Medulla oblongata (tissue), 1 donor: Measurements from ENCODE around the gene SLC26A2.

Experiments
- DNase-seq: peaks from one replicate; pipeline ENCODE4 v3.0.0-alpha.2; 2015; ENCODE audit errors: extremely low spot score

SLC26A2 gene

GRCh38 chr5:149960272-149961185, at the start of gene SLC26A2:
SLC26A2 (plus strand) TSS chr5:149960758; CDS start chr5:149977653, 16,895 bp downstream.
- peak; percentile 99 for DNase-seq

DNA sequence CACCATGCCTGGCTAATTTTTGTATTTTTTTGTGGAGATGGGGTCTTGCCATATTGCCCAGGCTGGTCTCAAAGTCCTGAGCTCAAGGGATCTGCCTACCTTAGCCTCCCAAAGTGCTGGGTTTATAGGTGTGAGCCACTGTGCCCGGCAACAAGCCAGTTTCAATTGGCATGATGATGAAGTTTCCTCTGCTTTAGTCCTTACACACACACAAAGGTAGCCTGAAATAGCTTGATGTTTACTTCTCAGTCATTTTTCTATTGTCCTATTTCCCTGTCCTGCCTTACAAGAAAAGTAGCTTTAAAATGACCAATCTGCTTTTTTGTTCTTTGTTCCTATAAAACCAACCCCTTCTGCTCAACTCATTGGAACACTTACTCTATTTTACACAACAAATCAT, 49.5 kb upstream of the SLC26A2 start:
- DNase-seq, result no peak

- DNase-seq, result no peak
These were observed 48.2 kb upstream of the SLC26A2 start for GRCh38 chr5:149912226-149912871.

DNA sequence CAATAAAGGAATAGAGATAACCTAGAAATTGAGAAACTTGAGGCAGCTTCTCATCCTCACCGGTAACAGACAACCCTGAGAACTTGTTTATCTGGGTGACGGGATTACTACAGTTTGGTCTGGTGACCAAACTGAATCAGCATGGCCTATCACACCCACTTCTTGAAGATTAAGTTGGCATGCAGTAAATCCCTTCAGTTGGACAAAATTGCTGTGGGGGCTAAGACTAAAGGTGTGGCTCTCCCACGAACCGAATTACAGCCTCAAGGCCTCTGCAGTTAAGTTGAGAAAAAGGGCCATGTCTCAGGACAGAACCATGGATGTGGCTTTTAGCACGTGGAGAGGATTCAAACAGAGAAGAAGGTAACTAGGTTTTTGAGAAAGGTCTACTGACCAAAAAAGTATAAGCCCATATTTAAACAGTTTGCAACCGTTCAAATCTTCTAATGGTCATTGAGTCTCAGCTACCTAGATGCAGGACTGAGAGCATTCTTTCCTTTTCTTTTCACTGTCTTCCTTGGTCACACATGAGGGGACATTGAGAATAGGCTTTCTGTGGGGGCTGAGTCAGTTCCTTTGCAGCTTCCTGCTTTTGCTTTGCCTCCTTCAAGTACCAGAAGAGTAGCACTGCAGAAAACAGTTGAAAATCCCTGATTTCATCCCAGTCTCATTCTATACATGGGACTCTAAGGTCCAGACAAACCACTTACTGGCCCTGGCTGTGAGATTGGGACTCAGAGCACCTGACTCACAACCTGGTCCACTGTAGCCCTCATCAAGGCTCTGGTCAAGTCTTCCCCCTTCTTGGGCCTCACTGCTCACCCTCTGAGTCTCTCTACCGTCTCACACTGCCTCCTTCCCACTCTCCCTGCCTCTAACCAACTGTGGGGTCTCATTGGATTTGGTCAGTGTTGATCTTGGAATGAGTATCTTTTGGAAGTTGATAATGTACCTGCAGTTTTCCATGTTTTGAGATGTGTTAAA, 46.8 kb upstream of the SLC26A2 start:
- no peak for DNase-seq

DNA sequence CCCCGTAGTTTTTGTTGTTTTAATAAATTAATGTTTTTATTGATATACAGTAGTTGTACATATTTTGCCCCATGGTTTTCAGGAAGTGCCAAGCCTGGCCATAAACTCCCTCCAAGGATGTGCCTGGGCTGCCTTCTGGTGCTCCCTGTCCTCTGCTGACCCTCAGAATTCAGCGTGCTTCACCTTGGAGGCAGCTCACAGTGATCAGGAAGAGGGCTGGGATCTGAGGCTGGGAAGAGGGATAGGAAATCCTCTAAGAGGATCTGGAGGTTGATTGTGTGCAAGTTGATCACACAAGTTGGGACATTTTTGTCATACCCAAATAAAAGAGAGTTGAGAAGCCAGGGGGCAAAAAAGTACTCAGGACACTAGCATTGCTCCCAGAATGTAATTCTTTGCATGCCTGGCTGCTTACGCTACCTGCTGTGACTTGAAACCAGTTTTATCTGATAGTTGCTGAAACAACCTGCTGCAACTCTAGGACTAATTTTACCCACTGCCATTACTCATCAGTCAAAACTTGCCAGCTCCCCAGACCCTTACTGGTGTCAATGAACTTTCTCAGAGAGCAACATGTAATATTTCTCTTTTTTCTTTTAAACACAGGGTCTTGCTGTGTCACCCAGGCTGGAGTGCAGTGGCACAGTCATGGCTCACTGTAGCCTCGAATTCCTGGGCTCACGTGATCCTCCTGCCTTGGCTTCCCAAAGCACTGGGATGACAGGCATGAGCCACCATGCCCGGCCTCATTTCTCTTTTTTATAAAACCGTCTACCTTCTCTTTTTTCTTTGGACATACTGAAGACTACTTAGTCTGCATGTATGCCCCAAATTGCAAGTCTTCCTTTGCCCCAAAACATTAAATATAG, 44.9 kb upstream of the SLC26A2 start:
- DNase-seq, result no peak

DNA sequence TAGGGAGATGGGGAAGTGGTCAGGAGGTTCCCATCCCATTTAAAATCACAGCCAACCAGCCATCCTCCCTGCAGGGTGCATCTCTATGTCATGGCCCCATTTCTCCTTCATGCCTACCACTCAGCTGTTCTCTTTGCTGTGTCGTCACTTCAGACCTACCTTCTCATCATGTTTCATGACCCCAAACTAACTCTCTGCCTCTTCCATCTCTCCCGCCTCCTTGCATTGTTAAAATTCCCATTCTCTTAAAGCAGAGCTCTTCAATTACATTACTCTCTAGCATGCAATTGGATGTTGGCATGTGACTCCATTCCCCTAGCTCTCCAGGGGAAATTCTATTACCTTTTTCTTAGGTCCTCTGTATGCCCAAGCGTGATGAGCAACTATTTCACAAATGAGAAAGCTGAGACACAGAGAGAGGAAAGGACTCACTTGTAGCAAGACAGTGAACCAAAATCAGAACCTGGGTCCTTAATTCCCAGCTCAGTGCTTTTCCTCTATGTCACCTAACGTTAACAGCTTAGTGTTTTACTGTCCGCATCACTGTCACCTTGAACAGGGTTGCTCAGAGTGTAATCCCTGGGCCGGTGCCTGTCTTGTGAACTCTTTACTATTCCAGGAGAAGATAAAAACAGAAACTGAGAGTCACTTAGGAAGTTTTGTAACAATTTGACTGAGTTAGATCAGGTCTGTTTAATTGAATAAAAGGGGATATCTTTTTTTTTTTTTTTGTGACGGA, 44.1 kb upstream of the SLC26A2 start:
- no peak for DNase-seq

DNA sequence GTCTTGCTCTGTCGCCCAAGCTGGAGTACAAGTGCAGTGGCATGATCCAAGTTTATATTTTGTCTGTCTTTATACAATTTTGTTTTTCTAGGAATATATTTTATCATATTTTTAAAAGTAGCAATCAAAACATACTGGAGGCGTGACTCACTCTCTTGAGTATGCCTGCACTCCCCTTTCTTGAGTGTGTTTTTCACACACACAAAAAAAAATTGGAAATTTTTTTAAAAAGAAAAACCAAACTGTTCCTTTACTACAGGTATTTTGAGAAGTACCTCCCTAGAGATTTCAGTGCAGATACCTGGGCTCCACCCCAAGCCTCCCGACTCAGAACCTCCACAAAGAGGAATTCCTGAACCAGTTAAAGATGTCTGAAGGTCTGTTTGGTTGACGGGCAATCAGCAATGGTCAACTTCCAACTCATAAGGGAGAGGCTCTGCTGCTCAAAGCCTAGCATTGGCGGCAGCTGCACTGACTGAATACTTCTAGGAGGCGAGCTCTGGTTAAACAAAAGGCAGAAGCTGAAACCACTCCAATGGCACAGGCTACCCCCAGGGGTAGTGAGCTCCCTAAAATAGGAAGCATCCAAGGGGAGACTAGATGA, 43.4 kb upstream of the SLC26A2 start:
- no peak for DNase-seq

DNA sequence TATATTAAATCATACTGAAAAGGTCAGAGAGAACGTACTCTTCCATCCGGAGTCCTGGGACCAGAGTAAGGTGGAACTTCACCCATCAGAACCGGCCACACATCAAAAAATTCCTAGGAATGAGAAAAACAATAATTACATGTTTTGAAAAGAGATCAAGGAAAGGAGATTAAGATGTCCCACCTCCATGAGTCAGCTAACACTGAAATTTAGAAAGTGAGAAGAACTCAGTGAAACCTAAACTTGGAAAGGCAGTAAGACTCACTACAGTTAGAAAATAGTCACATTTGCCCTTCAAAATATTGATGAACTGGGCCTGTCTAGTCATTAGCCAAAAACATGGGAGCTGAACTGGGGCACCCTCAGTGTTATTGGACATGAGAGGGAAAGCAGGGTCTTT, 39.0 kb upstream of the SLC26A2 start:
- DNase-seq, result no peak

- no peak for DNase-seq
These were observed 37.6 kb upstream of the SLC26A2 start for GRCh38 chr5:149922950-149923349.

DNA sequence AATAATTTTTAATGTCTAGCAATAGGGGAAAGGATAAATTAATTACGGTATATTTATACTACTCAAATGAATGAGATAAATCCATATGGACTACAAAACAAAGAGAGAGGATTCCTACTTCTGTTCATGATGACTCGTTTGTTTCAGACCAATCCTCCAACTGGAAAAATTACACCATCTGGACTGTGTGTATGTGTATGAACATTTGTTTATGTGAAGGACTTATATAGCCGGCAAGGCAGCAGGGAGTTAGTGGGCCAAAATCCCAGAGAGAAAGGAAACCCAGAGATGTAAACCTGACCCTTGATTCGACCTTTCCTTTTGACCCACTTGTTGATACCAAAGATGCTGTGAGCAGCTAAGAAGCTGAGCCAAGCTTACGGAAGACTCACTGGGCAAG, 36.1 kb upstream of the SLC26A2 start:
- DNase-seq, result no peak

- DNase-seq, result no peak
These were observed 30.4 kb upstream of the SLC26A2 start for GRCh38 chr5:149930043-149930748.

DNA sequence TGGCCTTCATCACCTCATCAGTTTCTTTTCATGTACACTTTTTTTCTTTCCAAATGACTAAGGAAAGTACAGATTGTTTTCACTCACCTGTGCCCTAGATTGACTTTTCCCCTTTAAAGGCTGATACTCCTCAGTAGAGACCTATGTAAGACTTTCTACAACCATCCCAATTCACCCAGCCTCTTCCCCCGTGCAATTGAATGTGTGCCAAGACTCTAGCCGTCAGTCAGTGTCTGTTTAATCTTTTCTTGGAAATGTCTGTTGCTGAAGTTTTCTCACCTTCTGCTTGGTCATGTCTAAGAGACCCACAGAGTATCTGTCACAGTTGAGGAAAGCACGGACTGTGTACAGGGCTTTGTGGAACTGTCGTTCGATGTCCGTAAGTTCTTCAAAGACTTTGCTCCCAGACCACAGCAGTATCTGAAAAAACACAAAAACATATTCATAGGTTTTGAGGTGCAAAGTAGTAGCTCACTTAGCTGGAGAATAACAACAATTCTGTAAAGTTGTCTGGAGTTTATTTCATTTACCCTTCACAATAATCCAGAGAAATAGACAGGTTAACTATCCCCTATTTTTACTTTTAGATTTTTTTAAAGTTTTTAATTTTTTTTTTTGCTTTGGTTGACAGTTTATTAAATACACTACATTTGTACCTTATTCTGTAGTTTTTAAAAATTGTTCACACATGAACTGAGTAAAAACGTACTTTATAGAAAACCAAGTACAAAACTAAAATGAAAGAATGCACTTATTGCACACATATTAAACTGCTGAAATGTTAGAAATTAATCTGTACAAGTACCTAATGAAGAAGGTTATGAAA, 29.6 kb upstream of the SLC26A2 start:
- DNase-seq, result no peak

DNA sequence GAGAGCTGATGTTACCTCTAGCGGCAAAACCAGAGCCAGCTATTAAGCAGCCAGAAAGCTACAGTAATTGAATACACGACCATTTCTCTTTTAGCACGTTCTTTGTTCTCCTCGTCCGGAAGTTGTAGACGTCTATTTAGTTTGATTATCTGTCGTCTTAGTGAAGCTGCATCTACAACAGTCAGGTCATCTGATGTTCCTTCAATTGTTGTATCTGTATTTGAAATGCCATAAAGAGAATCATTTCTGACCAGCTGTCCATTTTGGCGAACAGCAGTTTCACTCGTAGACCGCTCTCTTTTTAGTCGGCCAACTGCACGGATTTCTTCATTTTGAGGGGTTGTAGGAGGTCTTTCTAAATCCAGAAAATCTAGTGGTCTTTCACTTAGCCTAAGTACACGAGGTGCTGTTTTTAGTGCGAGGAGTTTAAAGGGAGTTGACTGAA, 28.5 kb upstream of the SLC26A2 start:
- DNase-seq, result no peak

- DNase-seq, result no peak
These were observed 27.9 kb upstream of the SLC26A2 start for GRCh38 chr5:149932445-149933350.

DNA sequence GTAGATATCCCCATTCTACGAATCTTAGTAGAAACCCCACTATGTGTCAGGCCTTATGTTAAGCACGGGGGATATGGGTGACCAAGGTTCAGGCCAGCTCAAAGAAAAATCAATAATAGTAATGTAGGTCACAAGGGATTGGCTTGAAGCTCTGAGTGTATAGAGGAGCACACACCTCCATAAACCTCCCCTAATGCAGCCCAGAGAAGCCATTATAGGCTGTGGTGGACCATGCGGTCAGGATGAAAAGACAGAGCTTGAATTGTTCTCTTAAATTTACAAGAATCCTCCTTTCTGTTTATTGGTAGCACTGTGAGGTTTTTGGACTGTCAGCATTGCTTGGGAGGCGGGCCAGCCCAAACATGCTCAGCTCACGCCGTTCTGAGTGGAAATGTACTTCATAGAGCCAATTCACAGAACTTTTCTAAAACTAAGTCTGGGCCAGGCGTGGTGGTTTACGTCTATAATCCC, 25.1 kb upstream of the SLC26A2 start:
- no peak for DNase-seq

- DNase-seq, result no peak
These were observed 24.4 kb upstream of the SLC26A2 start for GRCh38 chr5:149936044-149936699.
